ENCODE results near the gene PUS1.
"Not testable (repeated sequence)": the region's sequence is repeated elsewhere in the genome, so short reads cannot be mapped to it uniquely, and the experiment has no call there.

DNA sequence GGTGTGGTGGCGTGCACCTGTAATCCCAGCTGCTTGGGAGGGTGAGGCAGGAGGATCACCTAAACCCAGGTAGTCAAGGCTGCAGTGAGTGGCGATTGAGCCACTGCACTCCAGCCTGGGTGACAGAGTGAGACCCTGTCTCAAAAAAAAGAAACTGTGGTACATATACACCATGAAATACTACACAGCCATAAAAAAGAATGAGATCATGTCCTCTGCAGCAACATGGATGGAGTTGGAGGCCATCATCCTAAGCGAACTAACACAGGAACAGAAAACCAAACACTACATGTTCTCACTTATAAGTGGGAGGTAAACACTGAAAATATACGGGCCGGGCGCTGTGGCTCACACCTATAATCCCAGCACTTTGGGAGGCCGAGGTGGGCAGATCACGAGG, 37.4 kb upstream of the PUS1 start:
- TF ChIP-seq, protein P1, sequence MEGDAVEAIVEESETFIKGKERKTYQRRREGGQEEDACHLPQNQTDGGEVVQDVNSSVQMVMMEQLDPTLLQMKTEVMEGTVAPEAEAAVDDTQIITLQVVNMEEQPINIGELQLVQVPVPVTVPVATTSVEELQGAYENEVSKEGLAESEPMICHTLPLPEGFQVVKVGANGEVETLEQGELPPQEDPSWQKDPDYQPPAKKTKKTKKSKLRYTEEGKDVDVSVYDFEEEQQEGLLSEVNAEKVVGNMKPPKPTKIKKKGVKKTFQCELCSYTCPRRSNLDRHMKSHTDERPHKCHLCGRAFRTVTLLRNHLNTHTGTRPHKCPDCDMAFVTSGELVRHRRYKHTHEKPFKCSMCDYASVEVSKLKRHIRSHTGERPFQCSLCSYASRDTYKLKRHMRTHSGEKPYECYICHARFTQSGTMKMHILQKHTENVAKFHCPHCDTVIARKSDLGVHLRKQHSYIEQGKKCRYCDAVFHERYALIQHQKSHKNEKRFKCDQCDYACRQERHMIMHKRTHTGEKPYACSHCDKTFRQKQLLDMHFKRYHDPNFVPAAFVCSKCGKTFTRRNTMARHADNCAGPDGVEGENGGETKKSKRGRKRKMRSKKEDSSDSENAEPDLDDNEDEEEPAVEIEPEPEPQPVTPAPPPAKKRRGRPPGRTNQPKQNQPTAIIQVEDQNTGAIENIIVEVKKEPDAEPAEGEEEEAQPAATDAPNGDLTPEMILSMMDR (IDR thresholded peaks at IDR 0.05; ENCODE audit: insufficient read depth, low read depth, low read length), result not testable (repeated sequence)
- TF ChIP-seq EZH2 (IDR thresholded peaks at IDR 0.05; ENCODE audit: insufficient read depth, low read length), result not testable (repeated sequence)

Data from astrocyte (in vitro differentiated cells and primary cell).